Mucosa of gallbladder (tissue), 1 donor: ENCODE data around the gene NOTUM. TPM values are rescaled to one million over a fixed set of nuclear protein-coding genes. Genes with fewer than 3 reads are reported as not detected.
"Not testable (repeated sequence)": the region's sequence is repeated elsewhere in the genome, so short reads cannot be mapped to it uniquely, and the experiment has no call there.

Experiments used
- DNase-seq: peaks from one replicate; pipeline ENCODE4 v3.0.0-alpha.2; 2020; ENCODE audit warnings: low spot score
- total RNA-seq: library from RNA; stranded (reverse); gene quantifications from one replicate; pipeline ENCODE4 v1.2.1, GENCODE V29; 2021
- donor health status: DM: no; HTN: no; CAD: no.

Gene NOTUM
- total RNA-seq, 1 donor from 2014 or later: 1.3 TPM

GRCh38 chr17:81923302-81924260 is 37.4 kb downstream of the NOTUM start:
- DNase-seq: peak; percentile 81

DNA sequence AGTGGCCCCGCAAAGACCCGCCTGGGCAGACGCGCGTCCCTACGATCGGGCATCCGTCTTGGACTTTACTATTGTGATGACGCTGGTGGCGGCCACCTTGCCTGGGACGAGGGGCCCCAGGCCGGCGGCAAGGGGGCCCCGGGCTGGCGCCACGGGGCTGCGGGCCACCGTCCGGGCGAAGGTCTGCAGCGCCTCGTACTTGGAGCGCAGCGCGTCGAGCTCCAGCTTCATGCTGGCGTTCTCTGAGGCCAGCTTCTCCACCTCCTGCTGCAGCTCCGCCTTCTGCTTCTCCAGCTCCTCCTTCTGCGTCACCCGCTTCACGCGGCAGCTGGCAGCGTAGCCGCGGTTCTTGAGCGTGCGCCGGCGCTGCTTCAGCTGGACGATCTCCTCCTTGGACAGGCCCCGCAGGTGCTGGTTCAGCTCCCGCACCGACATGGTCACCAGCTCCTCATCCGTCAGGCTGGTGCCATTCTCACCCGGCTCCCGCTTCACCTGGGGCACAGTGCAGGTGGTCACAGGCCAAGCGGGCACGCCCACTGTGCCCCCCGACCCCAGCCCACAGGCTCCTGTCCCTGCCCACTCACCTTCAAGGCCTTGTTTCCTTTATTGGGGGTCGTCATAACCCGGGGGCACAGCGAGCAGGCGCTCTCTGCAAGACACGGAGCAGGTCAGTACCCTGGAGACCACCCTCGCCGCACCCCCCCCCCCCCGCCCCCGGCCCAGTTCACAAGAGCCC is 38.3 kb downstream of the NOTUM start:
- no peak for DNase-seq

DNA sequence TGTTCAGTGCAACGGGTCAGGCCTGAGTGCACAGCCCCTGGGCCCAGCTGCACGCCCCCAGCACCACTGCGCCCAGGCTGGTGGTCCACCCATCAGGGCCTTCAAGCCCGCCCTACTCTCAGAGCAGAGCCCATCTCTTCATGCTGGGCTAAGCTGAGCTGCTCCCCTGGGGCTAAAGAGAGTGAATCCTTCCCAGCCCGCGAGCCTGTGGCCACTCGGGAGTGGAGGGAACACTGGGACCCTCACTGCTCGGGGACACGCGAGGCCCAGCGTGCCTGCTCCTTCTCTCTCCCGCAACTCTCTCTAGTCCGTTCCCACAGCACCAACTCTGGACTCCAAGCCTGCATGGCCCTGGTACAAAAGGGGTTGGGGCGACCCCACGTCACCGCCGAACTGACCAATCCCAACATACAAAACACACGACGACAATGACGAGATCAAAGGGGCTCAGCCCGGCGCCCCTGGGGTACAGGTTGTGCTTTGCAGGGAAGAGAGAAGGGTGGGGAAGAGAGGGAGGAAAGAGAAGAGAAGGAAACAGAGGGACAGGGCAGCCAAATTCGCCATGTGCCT is 38.9 kb downstream of the NOTUM start:
- DNase-seq: no peak

DNA sequence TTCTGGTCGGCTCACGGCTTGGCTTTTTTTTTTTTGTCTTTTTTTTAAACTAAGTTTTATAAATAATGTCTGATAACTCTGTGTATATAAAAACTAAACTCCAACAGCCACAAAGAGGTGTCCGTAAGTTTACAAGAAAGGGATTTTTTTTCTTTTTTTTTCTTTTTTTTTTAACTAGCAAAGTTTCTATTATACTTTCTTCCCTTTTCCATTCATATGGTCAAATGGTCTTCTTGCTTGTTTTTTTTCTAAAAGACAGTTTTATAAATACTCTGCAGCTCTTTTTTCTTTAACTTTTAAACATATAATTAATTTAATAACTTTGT is 39.5 kb downstream of the NOTUM start:
- DNase-seq: no peak

DNA sequence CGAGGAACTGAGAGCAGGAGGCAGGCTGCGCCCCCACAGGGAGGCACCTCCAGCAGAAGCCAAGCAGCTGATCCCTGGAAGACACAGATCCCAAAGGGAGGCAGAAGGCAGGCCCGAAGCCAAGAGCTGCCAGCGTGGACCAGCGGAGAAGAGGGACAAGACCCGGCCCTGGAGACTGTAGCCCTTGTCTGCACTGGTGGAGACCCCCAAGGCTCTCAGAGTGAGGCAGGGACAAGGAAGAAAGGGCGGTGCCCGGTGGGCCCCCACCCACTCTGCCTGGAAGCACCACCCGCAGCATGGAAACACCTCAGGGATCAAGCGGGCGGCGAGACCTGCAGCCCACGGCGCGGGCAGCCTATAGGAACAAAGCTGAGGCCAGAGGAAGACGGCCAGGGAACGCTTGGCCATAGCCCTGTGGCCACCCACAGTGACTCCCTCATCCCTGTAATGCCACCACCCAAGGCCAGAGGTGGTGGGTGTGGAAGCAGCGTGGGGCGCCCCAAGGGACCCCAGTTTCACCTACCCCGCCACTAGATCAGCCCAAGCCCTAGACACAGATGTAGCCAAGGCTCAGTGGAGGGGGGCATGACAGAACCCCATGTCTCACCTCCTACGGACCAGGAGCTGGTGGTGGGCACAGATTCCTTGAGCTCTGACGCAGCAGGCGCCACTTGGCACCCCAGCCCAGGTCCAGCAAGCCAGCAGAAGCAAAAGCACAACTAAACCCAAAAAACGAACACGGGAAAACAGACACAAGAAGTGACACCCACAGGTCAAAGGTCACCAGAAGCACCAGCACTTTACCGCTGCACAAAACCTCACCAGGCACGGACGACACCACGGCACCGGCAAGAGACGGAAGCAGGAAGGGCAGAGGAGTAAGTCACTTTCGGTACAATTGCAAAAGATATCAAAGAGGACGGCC is 40.1 kb downstream of the NOTUM start:
- no peak for DNase-seq

DNA sequence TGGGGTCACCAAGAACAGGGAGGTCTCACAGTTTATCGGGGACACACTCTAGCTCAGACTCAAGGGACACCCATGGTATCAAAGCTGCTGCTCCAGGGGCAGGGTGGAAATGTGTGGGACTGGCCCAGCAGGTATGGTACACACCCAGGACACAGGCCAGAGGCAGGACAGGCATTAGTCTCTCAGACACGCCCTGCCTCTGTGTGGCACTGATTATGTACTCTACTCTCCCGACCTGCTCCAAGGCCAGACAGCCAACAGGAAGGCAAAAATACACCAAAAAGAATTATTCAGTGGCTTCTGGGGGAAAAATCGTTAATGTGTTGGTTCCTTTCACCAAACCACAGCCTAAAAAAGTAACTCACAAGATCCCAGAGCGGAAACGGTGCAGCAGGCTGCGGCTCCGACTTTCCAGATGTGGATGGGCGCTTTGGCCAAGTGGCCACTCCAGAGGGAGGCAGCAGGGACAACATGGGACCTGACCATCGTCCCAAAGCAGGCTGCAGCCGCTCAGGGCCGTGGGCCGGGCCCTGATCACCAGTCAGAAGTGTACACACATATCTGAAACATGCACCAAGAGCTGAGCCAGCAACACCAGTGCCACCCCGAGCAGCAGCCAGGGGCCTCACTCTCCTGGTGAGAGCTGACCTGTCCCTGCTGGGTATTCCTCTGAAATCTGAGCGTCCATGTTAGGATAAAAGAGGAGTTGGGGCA is 42.0 kb downstream of the NOTUM start:
- DNase-seq: peak; percentile 66

- DNase-seq: not testable (repeated sequence)
Observed at GRCh38 chr17:81918333-81918669, 42.7 kb downstream of the NOTUM start.

DNA sequence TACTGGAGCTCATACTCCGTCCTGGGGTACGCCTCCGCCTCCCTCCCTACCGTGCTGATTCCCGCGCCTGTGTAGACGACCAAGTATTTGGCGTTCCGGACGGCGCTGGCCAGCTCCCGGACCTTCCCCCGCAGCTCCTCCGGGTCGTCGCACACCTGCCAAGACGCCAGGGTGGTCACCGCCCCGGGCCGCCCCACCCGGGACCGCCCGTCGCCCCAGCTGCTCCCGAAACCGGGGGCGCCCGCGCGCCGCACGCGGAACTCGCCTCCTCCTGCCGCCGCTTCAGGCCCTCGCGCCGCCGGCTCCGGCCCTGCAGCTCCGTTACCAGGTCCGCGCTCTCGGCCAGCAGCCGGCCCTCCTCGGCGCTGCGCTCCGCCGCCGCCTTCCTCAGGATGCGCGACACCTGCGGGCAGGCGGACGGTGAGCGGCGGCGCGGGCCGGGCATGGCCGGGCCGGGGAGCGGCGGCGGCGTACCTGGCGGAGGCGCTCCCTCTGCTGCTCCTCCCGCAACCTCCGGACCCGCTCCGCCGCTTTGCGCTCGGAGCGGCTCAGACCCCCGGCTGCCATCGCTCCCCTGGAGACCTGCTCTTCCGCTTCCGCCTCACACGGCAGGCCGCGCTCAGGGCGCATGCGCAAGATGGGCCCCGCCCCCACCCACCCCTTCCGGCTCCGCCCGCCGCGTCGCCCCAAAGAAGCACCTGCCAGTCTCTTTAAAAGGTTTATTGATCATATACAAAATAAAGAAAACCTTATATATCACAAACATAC is 43.2 kb downstream of the NOTUM start, which contains the start of gene SIRT7:
Gene SIRT7, minus strand, starts transcription at position 612 of the 768 bp plus-strand sequence. Its CDS starts 45 bp downstream, at position 567.
- DNase-seq: peak; percentile 79

DNA sequence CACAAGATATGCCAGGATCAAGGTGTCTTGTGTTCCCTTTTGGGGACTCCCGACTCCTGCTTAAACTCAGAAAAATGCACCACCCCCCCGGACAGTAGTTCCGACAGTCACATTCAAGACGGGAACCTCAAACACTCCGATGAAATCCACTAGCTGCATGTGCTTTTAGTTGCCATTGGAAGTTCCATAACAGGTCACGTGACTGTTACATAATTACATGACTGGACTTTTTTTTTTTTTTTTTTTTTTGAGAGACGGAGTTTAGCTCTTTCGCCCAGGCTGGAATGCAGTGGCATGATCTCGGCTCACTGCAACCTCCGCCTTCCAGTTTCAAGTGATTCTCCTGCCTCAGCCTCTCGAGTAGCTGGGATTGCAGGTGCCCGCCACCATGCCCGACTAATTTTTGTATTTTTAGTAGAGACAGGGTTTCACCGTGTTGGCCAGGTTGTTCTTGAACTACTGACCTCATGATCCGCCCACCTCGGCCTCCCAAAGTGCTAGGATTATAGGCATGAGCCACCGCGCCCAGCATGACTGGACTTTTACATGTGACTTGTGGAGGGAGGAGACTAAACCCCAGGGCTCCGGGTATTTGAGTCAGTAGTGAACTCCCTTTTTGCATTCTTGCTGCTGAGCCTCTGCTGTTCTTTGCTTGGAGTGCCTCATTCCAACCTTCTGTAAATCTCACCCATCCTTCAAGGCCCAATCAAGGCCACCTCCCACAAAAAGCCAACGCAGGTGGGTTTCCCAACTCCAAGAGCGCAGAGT is 44.6 kb downstream of the NOTUM start:
- no peak for DNase-seq

DNA sequence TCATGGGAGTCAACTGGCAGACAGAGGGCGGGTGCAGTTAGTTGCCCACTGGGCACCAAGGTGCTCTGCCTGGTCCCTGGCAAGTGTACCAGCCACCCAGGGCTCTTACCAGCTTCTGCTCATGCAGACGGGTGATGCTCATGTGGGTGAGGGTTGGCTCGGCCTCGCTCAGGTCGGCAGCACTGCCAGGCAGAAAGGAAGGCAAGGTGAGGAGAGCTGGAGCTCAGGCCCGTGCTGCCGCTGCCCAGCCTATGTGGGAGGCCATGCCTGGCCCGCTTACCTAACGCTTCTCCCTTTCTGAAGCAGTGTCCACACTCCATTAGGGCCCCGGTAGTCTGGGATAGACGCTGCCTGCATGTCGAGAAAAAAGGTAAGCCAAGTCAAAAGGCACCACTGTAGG is 45.7 kb downstream of the NOTUM start:
- DNase-seq: no peak

- no peak for DNase-seq
Observed at GRCh38 chr17:81914103-81914850, 46.7 kb downstream of the NOTUM start.

DNA sequence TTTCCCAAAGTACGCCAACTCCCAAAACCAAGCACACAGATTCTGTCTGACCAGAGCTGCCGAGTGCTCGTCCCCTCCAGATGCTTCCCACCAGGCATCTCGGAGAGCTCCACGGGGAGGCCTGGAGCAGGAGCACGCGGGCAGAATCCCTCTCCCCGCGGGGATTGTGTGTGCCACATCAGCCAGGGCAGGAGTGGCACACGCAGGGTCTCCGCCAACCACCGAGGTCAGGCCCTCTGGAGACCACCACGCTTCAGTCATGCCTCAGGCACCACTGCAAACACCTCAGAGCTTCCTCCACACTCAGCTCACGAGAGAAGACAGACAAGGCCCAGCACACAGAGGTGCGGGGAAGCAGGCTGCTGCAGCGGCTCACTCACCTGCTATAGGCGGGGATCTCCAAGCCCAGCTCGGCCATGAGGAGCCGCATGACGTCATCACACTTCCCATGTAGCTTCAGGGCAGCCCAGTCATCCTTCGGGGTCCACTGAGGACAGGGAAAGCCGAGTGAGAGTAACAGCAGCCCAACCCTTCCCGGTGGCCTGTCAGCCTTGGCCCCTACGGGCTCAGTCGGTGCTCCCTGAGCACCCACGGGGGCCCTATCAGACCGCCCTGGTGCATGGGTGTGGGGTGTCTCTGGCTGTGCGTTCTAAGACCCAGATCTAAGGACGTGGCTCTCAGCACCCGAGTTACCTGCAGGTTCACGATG is 47.4 kb downstream of the NOTUM start:
- DNase-seq: no peak

DNA sequence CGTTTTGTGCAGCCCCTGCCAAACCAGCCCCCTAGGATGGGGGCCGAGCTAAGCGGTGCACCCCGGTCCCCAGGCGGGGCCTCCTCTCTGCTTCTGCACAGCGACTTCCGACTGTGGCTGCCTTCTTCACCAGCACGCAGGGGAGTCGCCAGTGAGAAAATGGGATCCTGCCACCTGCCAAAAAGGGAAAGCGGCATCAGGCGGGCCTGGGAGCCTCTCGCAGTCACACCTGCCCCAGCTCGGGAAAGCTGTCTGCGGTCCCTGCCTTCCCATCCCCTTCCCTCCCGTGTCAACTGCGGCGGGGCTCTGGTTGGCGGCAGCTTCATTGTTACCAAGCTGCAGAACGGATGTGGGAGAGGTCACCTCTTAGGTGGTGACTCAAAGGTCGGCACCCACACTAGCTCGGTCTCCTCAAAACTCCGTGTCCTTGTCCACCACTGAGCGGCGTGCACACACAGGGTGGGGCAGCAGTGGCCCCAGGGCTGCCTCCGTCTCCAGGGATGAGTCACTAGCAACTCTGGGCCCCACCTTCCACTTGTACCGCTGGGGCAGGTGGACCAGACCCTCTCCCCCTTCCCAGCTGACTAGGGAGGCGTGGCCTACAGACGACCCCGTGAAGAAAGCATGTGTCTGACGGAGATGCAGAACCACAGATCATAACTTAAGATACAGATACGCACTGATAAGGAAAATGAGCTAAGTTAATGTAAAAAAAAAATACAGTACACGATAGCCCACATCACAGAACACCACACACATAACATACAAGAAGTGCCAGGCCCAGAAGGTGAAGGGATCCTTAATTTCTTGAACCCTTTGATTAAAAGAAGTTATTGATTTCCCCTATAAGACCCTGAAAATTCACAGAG is 48.3 kb downstream of the NOTUM start:
- DNase-seq: no peak

- DNase-seq: no peak
Observed at GRCh38 chr17:81911969-81912368, 49.0 kb downstream of the NOTUM start.

DNA sequence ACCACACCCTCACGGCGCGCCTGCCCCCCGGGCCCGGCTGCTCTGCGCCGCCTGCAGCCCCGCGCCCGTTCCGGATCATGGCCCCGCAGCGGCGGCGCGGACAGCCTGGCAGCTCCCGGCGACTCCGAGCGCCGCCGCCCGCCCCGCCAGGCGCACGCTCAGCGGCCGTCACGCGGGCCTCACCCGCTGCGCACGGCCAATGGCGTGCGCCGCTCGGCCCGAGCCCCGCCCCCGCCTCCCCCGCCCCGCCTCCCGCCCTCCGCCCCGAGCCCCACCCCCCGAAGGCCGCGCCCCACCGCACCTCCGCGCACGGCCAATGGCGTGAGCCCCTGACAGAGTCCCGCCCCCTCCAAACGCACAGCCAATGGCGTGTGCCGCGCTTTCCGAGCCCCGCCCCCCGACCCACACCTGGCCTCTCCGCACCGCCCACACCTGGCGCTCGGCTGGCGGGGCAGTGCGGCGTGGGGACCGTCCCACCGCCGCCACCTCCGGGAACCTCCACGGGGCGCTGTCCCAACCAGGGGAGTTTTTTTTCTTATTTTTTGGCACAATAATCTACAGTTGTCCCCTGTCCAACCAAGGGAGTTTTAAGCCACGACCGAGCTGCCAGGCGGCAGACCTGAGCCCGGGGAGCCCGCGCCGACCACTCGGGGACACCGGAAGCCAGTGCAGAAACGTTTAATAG is 49.6 kb downstream of the NOTUM start, which contains the start of gene PCYT2:
Gene PCYT2, minus strand, starts transcription at position 123 of the 685 bp plus-strand sequence. Its CDS starts 44 bp downstream, at position 79.
- peak; percentile 93 for DNase-seq

DNA sequence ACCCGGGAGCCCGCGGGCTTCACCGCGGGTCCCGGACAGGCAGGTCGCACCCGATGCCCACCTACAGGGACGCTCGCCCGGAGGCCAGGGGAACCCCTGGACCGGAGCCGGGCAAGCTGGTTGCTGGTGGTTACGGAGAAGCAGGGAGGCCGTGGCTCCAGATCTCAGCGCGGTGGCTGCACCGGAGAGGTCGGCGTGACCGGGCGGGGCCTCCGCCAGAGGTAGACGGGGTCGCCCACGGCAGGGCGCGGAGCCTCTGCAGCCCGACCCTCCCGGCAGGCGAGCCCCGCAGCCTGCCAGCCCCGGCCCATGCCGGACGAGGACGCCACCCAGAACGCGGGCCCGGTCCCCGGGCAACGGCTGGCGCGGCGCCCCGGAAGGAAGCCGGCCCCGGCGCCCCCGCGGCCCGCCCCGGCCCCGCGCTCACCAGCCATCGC is 50.1 kb downstream of the NOTUM start:
- DNase-seq: no peak
